Smooth muscle cell (in vitro differentiated cells): ENCODE data around the gene VAV3. TPM values are rescaled to one million over a fixed set of nuclear protein-coding genes. Genes with fewer than 3 reads are reported as not detected.

Experiments used
- DNase-seq: peaks from one replicate; lab custom pipeline; 2025; ENCODE audit not compliant: unreplicated experiment; lab: John Stamatoyannopoulos, UW
- H2AFZ ChIP-seq: fragments of 200-600 bp; sonication (generic); 2 replicates; pipeline ENCODE4 v1.6.0; 2016; ENCODE audit warnings: antibody characterized with exemption, low read depth, mild to moderate bottlenecking
- H3F3A ChIP-seq: fragments of 200-600 bp; sonication (generic); 2 replicates; pipeline ENCODE4 v1.6.0; 2017; ENCODE audit warnings: antibody characterized with exemption, low read depth
- H3K27ac ChIP-seq: fragments of 200-600 bp; sonication (generic); 2 replicates; pipeline ENCODE4 v1.5.1; 2016; ENCODE audit warnings: low read depth, mild to moderate bottlenecking
- H3K27me3 ChIP-seq: fragments of 200-600 bp; sonication (generic); 2 replicates; pipeline ENCODE4 v1.6.1; 2016; ENCODE audit warnings: low read depth, mild to moderate bottlenecking
- H3K36me3 ChIP-seq: fragments of 200-600 bp; sonication (generic); 2 replicates; pipeline ENCODE4 v1.5.1; 2016; ENCODE audit warnings: low read depth
- H3K4me1 ChIP-seq: fragments of 200-600 bp; sonication (generic); 2 replicates; pipeline ENCODE4 v1.5.1; 2016; ENCODE audit warnings: low read depth
- H3K4me2 ChIP-seq: fragments of 200-600 bp; sonication (generic); 2 replicates; pipeline ENCODE4 v1.6.0; 2016; ENCODE audit warnings: mild to moderate bottlenecking
- H3K4me3 ChIP-seq: fragments of 200-600 bp; sonication (generic); 2 replicates; pipeline ENCODE4 v1.5.1; 2016; ENCODE audit warnings: mild to moderate bottlenecking
- H3K79me2 ChIP-seq: fragments of 200-600 bp; sonication (generic); 2 replicates; pipeline ENCODE4 v1.6.0; 2016; ENCODE audit warnings: low read depth, mild to moderate bottlenecking
- H3K9ac ChIP-seq: fragments of 200-600 bp; sonication (generic); 2 replicates; pipeline ENCODE4 v1.6.0; 2016; ENCODE audit warnings: low read depth
- H3K9me3 ChIP-seq: fragments of 200-600 bp; sonication (generic); replicated peaks from 2 replicates; pipeline ENCODE4 v1.5.1; 2016; ENCODE audit warnings: low read depth
- H4K20me1 ChIP-seq: fragments of 200-600 bp; sonication (generic); 2 replicates; pipeline ENCODE4 v1.6.0; 2016; ENCODE audit warnings: low read depth
- WGBS: methylation state at CpG from one replicate; pipeline ENCODE4 v1.1.7; 2016; ENCODE audit warnings: low lambda C conversion rate; 5-methylcytosine and 5-hydroxymethylcytosine counted together
- polyA plus RNA-seq: library from polyadenylated mRNA; unstranded; fragments of >200 nt; fragmentation: Nextera tagmentation; extraction: Ambion mirVana; gene quantifications from 2 replicates; pipeline ENCODE4 v1.2.1, GENCODE V29; 2016
- total RNA-seq: library from RNA; depleted of rRNA; stranded (reverse); fragments of >200 nt; gene quantifications from 2 replicates; pipeline ENCODE4 v1.2.3, GENCODE V29; 2014
- TF ChIP-seq, protein P1 (sequence below): fragments of 200-600 bp; sonication (generic); IDR thresholded peaks from 2 replicates; pipeline ENCODE4 v1.5.1; 2017; ENCODE audit warnings: borderline replicate concordance, mild to moderate bottlenecking, antibody characterized with exemption; ENCODE audit not compliant: insufficient read depth, poor library complexity, severe bottlenecking

Gene VAV3
- total and polyA plus RNA-seq, 2 experiments from 2014 or later = 0.62 to 10.1 TPM

DNA sequence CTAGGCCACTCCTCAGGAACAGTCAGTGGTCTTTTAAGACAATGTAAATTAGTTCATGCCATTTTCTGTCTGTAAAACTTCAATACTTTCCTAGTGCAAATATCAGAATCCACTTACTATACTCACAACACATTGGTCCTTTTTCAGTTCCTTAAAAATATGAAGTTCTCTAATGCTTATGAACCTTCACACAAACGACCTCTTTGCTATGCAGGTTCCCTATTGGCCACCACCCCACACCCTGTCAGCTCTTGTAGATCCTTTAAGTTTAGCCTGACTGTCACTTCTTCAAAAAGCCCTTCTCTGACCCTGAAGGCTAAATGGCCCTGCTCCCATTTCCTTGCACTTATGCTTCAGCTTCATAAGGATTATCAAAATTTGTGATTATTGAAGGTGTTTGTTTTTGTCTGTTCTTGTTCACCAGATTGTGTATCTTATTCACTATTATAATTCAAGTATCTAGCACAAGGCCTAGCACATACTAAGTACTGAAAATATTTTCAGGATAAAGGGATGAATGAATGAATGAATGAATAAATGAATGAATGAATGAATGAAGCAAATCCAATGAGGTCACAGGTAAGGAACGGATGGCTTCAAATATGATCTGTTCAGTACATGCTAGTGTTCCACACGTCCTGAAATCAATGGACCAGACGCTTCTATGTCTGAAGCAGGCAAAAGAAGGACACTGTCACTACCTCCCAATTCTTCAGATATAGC lies 373.9 kb downstream of the VAV3 start:
- Histone ChIP-seq H3K4me1 (no peaks in the 10 kb centered on the region), H3K4me3 (no peak overlapping the region), H3F3A (no peaks in the 10 kb centered on the region), H3K9me3 (no peaks in the 10 kb centered on the region), H3K4me2 (no peak overlapping the region), H3K79me2 (no peaks in the 10 kb centered on the region), H3K36me3 (no peaks in the 10 kb centered on the region), H4K20me1 (no peaks in the 10 kb centered on the region), H2AFZ (no peak overlapping the region), H3K27ac (no peak overlapping the region), H3K9ac (no peak overlapping the region), H3K27me3 (no peaks in the 10 kb centered on the region)
- TF ChIP-seq, protein P1, sequence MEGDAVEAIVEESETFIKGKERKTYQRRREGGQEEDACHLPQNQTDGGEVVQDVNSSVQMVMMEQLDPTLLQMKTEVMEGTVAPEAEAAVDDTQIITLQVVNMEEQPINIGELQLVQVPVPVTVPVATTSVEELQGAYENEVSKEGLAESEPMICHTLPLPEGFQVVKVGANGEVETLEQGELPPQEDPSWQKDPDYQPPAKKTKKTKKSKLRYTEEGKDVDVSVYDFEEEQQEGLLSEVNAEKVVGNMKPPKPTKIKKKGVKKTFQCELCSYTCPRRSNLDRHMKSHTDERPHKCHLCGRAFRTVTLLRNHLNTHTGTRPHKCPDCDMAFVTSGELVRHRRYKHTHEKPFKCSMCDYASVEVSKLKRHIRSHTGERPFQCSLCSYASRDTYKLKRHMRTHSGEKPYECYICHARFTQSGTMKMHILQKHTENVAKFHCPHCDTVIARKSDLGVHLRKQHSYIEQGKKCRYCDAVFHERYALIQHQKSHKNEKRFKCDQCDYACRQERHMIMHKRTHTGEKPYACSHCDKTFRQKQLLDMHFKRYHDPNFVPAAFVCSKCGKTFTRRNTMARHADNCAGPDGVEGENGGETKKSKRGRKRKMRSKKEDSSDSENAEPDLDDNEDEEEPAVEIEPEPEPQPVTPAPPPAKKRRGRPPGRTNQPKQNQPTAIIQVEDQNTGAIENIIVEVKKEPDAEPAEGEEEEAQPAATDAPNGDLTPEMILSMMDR = no peak
- DNase-seq = no peak
- WGBS = 97% methylated on average over 4 of the region's 4 CpGs

DNA sequence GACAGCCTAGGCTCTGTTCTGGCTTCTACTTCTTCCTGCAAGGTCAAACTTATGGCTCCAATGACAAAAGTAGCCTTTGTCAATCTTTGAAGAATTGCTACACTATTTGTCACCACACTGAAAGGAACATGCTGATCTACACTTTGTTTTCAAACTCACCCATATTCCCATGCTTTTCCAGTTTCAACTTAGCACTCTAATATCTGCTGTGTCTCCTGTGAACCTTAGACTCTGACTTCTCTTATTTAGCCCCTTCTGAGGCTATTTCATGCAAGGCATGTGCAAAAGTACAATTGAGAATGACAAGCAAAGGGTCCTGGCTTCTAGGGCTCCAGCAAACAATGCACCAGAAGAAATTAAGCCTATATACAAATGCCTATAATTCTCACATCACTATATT lies 374.9 kb downstream of the VAV3 start:
- H3K9ac ChIP-seq = no peak overlapping the region
- no peaks in the 10 kb centered on the region for H3K36me3 ChIP-seq
- H3K9me3 ChIP-seq = no peaks in the 10 kb centered on the region
- H3F3A ChIP-seq = no peaks in the 10 kb centered on the region
- no peaks in the 10 kb centered on the region for H4K20me1 ChIP-seq
- H3K4me3 ChIP-seq = no peak overlapping the region
- H3K27me3 ChIP-seq = no peaks in the 10 kb centered on the region
- no peak overlapping the region for H3K27ac ChIP-seq
- no peak overlapping the region for H2AFZ ChIP-seq
- TF ChIP-seq, protein P1 = no peak
- no peaks in the 10 kb centered on the region for H3K79me2 ChIP-seq
- no peak overlapping the region for H3K4me2 ChIP-seq
- H3K4me1 ChIP-seq = no peaks in the 10 kb centered on the region
- no peak for DNase-seq

DNA sequence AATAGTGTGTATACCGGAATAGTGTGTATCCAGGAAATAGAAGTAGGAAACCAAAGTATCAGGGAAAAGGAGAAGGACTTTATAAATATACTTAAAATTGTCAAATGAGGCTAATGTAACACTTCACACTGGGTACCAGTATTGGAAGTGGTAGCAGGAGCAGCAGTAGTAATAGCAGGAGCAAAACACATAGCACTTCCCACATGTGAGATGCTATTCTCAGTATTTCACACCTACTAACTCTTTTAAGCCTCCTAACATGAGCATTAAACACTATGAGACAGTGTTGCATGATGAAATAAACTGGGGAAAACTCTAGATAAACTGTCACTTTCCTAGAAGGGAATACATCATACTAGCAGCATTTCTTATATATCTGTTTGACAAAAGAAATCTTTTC lies 376.7 kb downstream of the VAV3 start:
- TF ChIP-seq, protein P1 = no peak
- Histone ChIP-seq H3K4me2 (no peak overlapping the region), H2AFZ (no peak overlapping the region), H3K9me3 (no peaks in the 10 kb centered on the region), H3K36me3 (no peaks in the 10 kb centered on the region), H3K4me3 (no peak overlapping the region), H3K27ac (no peak overlapping the region), H3K27me3 (no peaks in the 10 kb centered on the region), H4K20me1 (no peaks in the 10 kb centered on the region), H3F3A (no peaks in the 10 kb centered on the region), H3K79me2 (no peaks in the 10 kb centered on the region), H3K9ac (no peak overlapping the region), H3K4me1 (no peaks in the 10 kb centered on the region)
- 89% methylated on average over 1 of the region's 1 CpG for WGBS
- no peak for DNase-seq

DNA sequence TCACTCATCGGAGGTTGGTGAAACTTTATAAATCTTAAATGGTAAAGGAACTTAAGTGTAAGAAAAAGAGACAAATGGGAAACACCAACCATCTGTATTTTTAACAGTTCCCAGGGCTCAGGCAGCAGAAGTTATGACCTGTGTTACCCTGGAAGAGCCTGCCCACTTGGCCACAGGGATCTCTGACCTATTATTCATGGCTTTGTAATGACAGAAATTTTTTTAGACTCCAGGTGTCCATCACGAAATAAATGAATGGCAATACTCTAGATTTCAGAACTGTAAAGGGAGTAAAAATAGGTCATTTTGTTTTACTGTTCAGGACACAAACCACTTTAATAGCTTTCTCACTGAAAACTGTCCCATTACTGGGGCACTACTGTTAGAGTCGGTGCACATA lies 389.8 kb downstream of the VAV3 start:
- no peaks in the 10 kb centered on the region for H3K79me2 ChIP-seq

More for the DNA sequence above, 389.8 kb downstream of the VAV3 start:
- Histone ChIP-seq H2AFZ (no peak overlapping the region), H3K4me2 (no peak overlapping the region), H3K9me3 (no peaks in the 10 kb centered on the region), H3F3A (no peaks in the 10 kb centered on the region), H3K9ac (no peak overlapping the region), H3K36me3 (no peaks in the 10 kb centered on the region), H4K20me1 (no peaks in the 10 kb centered on the region), H3K4me1 (no peaks in the 10 kb centered on the region), H3K27ac (no peak overlapping the region), H3K4me3 (no peak overlapping the region), H3K27me3 (no peaks in the 10 kb centered on the region)
- TF ChIP-seq, protein P1 = no peak
- WGBS = 94% methylated on average over 3 of the region's 3 CpGs
- DNase-seq = no peak
